ENCODE measurements around the gene ACOX3.
A peak's percentile ranks its signal among the peaks of the same experiment; 100 is the strongest.
"Not testable (repeated sequence)": the region's sequence is repeated elsewhere in the genome, so short reads cannot be mapped to it uniquely, and the experiment has no call there.

The ACOX3 gene

DNA sequence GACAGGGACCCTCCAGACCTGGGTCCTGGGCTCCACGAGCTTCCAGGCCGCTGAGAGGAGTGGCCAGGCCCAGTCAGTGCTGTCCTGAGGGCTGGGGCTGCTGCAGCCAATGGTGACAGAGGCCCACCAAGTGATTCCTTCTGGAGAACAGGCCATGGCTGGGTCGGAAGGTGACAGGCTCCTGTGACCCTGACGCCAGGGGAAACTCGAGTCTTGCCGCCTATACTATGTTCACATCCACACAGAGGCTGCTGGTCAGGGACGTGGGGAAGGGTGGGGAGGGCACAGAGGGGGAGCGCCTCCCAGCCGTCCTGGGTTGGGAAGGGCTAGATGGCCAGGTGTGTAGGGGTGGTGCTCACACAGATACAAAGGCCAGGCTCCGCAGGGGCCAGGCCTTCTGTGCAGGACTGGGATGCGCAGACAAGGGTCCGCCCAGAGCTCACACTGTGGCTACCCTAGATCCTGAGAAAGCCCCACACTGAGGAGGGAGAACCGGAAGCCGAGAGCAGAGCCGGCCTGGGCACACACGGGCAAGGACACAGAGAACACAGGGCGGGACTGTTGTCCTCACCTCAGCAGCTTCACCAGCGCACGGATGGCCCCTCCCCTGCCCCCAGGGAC is 89.6 kb downstream of the ACOX3 start:
- peak; percentile 20 for DNase-seq (ENCODE audit: low spot score)

- DNase-seq (ENCODE audit: low spot score): no peak
Observed at GRCh38 chr4:8350352-8350751, 90.2 kb downstream of the ACOX3 start.

DNA sequence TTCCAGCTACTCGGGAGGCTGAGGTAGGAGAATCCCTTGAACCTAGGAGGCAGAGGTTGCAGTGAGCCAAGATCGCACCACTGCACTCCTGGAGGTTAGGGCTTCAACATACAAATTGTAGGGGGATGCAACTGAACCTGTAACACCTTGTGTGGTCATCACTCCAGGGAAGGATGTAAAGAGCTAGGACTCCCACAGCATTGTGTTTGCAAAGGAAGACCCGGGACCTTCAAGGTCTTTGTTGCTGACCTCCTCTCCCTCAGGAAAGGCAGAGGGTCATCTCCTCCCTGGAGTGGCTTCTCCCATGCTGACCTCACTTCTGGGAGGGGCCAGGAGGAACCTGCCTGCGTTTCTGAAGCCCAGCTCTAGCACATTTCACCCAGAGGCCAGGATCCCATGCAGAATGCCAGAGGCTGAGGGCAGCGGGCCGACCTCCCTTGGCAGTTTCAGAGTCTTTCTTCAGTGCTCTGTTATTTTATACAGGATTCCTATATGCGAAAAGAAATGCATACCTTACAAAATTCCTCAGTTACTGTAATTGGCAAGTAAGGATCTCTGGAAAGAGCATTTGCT is 90.8 kb downstream of the ACOX3 start:
- DNase-seq (ENCODE audit: low spot score): peak; percentile 15

GRCh38 chr4:8349236-8349635 is 91.3 kb downstream of the ACOX3 start:
- not testable (repeated sequence) for DNase-seq (ENCODE audit: low spot score)

DNA sequence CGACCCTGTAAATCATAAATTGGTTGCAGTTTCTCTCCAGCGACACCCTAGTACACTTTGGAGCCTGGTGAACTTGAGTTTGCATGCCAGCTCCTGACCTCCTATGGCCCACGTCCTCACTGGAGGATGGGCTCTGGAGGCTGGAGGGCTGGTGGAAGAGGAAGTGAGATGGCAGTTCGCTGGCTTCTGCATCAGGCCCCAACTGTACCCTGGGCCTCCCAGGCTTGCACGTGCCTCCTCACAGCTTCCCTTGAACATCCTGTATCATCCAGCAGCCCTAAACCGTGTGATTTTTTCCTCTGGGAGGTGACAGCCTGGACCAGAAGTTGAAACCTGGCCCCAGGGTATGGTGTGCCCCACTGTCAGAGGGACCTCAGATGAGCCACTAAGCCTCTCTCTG is 92.5 kb downstream of the ACOX3 start:
- DNase-seq (ENCODE audit: low spot score): no peak

DNA sequence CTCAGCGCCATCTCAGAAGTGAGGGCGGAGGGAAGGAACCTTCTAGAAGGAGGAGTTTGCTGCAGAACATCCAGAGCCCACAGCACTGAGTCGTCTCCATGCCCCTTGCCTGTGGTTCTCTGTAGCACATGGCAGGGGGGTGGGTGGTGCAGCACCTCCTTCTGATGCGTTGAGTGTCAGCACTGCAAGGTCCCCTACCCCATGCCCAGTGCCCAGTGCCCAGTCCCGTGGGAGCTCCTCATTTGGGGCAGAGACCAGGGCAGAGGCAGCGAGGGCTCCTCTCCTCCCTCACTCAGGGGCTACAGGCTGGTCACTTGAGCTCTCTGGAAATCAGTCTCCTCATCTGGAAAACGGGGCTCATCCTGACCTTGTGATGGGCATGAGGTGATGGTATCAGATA is 92.9 kb downstream of the ACOX3 start:
- no peak for DNase-seq (ENCODE audit: low spot score)

DNA sequence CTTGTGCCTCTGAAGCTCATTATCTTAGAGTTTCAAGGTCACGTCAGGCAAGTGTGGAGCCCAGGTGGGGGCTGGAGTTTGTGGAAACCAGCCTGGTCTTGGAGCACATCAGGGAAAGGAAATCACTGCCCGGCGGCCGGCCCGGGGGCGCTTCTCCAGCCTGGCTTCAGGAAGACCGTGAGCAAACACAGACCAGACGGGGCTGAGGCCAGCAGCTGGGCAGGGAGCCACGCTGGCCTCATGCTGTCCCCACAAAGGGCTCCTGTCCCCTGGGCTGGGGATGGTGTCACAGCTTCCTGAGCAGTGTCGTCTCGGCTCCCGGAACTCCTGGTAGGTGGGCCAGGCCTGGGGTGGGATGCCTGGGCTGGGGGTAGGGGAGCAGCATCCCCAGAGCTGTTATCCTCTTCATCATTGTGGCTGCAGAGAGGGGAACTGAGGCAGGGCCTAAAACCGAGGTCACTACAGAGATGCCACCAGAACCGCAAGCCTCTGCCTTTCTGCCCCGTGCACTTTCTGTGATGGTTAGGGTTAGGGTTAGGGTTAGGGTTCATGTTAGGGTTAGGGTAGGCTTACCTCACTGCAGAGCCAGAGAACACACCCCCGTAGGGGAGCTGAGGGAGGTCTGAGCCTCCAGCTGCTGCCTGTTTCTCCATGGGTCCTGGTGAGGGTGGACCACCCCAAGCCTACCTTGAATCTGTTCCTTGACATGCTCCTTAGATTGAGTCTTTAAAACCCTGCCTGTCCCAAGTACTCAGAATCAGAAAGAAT is 93.5 kb downstream of the ACOX3 start:
- no peak for DNase-seq (ENCODE audit: low spot score)

DNA sequence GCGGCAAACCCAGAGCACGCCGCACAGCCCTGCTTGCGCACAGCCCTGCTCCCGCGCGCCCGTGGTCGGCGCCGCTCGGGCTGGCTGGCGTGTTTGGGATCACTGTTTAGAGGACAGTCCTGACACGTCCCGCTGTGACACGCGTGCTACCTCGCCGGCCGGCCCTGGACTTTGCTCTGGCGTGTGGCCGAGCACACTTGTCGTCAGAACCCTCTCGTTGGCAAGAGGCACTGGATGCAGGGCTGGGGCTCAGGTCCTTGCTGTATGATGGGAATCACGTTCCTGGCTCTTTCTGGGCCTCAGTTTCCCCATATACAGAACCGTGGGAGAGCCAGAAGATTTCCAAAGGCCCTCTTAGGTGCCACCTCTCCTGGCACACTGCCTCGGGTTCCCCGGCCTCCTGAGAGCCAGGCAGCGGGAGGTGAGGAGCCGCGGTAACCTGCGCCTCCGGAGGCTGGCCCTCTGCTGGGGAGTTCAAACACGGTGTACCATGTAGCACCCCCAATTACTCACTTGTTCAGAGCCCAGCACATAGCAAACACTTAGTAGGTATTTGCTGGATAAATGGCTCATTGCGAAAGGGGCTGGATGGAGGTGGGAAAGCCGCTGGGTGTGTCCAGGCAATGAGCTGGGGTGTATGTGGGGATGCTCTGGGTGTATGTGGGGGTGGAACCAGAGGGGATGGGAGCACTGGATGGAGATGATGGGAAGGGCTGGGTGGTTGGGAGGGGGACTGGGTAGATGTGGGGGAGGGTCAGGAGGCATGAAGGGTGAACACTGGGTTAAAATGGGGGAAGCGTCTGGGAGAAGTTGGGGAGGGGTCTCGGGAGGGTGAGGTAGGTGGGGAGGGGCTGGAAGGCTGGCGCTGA is 94.3 kb downstream of the ACOX3 start:
- no peak for DNase-seq (ENCODE audit: low spot score)

DNA sequence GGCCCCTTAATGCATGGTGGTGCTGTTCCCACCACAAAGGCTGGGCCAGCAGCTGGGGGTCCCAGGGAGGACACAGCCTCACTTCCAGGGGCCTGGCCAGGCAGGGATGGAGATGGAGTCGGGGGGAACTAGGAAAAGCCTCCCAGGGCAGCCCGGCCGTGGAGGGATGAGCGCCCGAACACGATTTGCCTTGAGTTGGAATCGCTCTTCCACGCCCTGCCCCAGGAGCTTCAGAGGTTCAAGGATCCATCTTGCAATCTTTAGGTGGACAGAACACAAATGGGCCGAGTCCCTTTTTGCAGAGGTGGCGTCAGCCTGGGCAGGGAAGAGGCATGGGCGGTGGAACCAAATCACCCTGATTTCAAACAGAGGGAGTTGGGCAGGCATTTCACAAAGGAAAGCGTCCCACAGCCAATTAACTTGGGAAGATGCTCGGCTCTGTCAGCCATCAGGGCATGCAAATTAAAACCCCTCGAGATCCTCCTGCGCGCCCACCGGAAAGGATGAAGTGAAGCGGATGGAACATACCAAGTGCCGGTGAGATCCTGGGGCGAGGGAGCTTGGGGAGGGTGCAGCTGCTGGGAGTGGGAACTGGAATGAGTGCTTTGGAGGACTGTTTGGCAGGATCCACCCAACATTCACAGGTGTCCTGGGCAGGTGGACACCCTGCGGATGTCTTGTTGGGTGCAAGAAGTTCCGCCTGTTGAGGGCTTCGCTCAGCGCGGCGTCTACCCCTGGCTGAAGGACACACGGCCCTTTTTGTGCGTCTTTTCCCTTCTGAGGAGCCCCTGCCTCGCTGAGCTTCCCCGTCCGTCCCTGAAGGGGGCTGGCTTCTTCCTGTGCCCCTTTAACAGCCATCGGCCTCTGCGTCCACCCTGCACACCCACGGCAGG is 95.2 kb downstream of the ACOX3 start:
- no peak for DNase-seq (ENCODE audit: low spot score)

GRCh38 chr4:8344377-8344776 is 96.1 kb downstream of the ACOX3 start:
- DNase-seq (ENCODE audit: low spot score): no peak

DNA sequence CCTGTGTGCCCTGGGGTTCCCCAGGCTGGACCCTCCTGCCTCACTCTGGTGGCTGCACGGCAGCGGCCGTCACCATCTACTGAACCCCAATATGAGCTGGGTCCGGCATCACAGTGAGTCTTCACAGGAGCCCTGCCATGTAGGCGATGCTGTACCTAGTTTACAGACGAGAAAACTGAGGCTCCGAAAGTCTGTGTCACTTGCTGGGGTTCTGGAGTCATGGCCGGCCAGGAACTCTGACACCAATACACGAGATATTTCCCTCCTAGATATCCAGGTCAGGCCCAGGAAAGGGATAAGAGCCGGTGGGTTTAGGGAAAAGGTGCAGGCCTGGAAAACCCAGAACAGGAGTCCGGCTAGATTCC is 96.6 kb downstream of the ACOX3 start:
- no peak for DNase-seq (ENCODE audit: low spot score)

DNA sequence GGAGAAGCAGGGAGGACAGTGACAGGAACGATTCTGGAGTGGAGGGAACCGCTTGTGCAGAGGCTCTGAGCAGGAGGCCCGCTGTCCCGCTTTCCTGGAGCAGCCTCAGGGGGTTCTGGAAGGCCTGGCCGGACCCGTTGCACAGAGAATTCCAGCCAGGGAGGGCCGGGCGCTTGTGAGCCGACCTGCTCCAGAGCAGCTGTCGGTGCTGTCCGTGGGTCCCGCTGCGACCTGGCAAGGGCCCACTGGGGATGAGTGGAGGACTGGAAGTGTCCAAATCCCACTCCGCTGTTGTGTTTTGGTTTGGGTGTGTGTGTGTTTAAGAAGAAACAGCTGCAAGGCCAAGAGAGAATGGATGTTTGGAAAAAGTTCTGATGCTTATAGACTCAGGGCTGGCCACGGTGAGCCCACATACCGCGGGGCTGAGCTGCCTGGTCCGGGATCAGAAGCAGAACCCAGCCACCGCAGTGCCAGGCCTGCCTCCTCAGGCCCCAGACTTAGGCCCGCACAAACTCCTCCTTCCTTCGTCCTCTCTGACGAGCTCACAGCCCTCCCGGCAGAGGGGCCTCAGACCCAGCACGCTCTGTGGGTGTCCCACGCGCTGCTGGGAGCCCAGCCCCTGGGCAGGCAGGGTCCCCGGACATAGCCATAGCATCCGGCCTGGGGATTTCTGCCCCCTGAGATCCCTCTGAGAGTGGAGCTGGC is 97.1 kb downstream of the ACOX3 start:
- no peak for DNase-seq (ENCODE audit: low spot score)

- DNase-seq (ENCODE audit: low spot score): peak; percentile 64
Observed at GRCh38 chr4:8342651-8343261, 97.8 kb downstream of the ACOX3 start.

DNA sequence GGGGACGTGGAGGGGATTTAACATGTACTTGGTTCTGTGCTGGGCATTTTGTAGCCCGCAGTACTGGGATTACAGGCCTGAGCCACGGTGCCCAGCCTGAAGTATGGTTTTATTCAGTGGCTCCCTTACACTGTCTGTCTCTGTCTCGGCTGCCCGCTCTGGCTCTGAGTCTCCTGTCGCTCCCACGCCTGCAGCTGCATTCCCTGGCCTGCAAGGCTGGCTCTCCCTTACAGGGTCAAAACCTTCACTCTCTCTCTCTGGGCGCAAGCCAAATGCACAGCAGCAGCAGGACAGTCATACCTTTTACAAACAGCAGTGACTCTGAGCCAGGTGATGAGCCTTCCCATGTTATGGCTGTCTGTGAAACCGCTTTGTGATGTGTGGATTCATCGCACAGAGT is 98.8 kb downstream of the ACOX3 start:
- DNase-seq (ENCODE audit: low spot score): no peak

- DNase-seq (ENCODE audit: low spot score): not testable (repeated sequence)
Observed at GRCh38 chr4:8341281-8341680, 99.2 kb downstream of the ACOX3 start.

DNA sequence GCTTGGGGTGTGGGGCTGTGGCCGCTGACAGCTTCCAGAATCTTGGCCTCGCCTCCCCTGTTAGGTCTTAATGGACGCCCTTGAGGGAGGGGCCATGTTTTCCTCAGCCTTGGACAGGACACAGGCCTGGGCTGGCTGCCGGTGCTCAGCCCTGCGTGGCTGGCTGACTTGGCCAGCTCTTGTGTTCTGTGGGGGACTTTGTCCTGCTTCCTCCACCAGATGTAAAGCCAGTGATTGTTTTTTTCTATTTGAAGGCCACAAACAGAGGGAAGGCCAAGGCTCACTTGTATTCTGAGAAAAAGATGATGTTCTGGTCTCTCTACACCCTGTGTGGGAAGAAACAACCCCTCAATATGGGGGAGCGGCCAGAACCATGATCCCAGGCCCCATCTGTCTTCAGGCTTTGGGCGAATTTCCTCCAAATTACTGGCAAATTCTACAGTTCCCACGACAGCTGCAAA is 99.7 kb downstream of the ACOX3 start:
- DNase-seq (ENCODE audit: low spot score): no peak

- DNase-seq (ENCODE audit: low spot score): no peak
Observed at GRCh38 chr4:8338351-8338961, 102.1 kb downstream of the ACOX3 start.

DNA sequence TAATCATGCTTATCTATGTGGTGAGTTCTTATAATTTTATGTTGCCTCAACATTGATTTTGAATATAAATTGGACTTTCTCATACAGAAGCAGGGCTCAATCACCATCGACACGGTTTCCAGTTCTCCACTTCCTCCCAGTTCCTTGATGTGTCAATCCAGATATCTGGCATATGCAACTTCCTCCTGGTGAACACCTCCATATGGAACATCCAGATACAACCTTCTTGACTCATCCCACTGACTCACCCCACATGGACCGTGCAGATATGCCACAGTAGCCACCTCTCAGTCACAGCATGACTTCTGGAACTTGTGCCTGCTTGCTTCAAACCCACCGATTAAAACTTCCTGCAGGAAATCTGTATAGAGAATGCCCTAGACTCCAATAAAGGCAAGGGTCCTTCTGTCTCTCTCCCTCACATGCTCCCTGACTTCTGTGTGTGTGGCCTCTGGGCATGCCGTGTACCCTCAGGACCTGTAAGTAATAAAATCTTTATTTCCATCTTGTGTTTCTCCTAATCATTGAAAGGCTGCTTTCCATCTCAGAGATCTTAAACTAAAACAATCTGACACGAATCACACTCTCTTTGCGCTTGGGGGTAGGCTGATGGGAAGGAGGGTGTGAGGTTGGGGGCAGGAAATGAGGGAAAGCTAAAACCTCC is 104.0 kb downstream of the ACOX3 start:
- no peak for DNase-seq (ENCODE audit: low spot score)

GRCh38 chr4:8335848-8336247 is 104.7 kb downstream of the ACOX3 start:
- no peak for DNase-seq (ENCODE audit: low spot score)

Data from D341Med (cell line).